ENCODE data around the gene ETDC. TPM values are rescaled to one million over a fixed set of nuclear protein-coding genes. Genes with fewer than 3 reads are reported as not detected.

ETDC gene
- total RNA-seq, 2 experiments from 2014 or later, result not detected

DNA sequence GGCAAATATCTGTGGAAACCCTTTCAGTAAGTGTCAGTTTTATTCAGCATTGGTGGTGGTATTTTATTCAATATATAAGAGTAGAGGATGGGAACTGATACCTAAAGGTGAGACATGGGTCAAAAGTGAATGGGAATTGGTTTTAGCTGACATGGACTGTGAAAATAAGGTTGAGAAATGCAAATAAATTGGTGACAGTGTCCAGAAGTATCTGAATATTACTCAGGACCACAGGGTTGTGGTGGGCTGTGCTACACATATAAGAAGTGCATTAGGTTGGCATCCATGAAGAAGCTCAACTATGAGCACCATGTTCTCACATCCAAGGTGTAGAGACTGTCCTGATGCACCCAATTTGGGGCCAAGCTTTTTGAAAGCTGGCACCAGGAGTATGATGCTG is 45.0 kb downstream of the ETDC start:
- H3K27me3 Mint-ChIP-seq, result no peaks in the 10 kb centered on the region
- CTCF ChIA-PET, result no interaction called here
- POLR2A ChIA-PET, result interaction anchor here (0.9 kb wide), 1 partner anchor 9 kb away, joined by 4 read pairs; no protein-coding TSS in a partner anchor
- no peak for DNase-seq
- no peak overlapping the region for H3K27ac Mint-ChIP-seq
- no peaks in the 10 kb centered on the region for H3K9me3 Mint-ChIP-seq
- no peak overlapping the region for H3K4me3 Mint-ChIP-seq
- H3K4me1 Mint-ChIP-seq (ENCODE audit: low read depth), result no peaks in the 10 kb centered on the region
- intact Hi-C loops (cut with micrococcal nuclease), result no loop called here
- peaks cover 4% of the 10 kb centered on the region for H3K36me3 Mint-ChIP-seq

Other genes with a start within 250 kb of the ETDC start
- gene SMIM10L2B, start 210.8 kb upstream of the ETDC start, total RNA-seq, result under 1 TPM; 0.17 to 0.19 TPM
- not detected for gene ETDB, start 189.0 kb upstream of the ETDC start, total RNA-seq
- not detected for gene CT55, start 138.1 kb upstream of the ETDC start, total RNA-seq
- not detected for gene ETDA, start 57.4 kb upstream of the ETDC start, total RNA-seq
- 1 to 10 TPM; 4.5 to 5.1 TPM for gene ZNF75D, start 34.6 kb downstream of the ETDC start, total RNA-seq
- 1 to 10 TPM; 1.5 to 2.0 TPM for gene ZNF449, start 35.3 kb downstream of the ETDC start, total RNA-seq
- gene SMIM10L2A, start 112.5 kb downstream of the ETDC start, total RNA-seq, result under 1 TPM; 0.24 to 0.31 TPM
- 10 to 100 TPM; 21.2 to 22.7 TPM for gene INTS6L, start 211.2 kb downstream of the ETDC start, total RNA-seq